H9 (cell line): ENCODE measurements around the gene LRRC58. TPM values are rescaled to one million over a fixed set of nuclear protein-coding genes. Genes with fewer than 3 reads are reported as not detected.

Experiments
- DNase-seq: peaks from one replicate; pipeline ENCODE4 v3.0.0-alpha.2; 2017
- H2AFZ ChIP-seq: one replicate; pipeline ENCODE4 v1.6.1; 2013; ENCODE audit warnings: mild to moderate bottlenecking, low read length, control low read depth, moderate library complexity
- H2AK5ac ChIP-seq: 2 replicates; pipeline ENCODE4 v1.6.1; 2013; ENCODE audit warnings: low read length, control low read depth, mixed read lengths; ENCODE audit not compliant: insufficient read length
- H2BK120ac ChIP-seq: one replicate; pipeline ENCODE4 v1.6.1; 2013; ENCODE audit warnings: low read depth, mild to moderate bottlenecking, low read length, control low read depth, inconsistent platforms; ENCODE audit not compliant: poor library complexity, severe bottlenecking
- H2BK12ac ChIP-seq: 2 replicates; pipeline ENCODE4 v1.6.1; 2013; ENCODE audit warnings: low read length, control low read depth, mixed read lengths, low read depth; ENCODE audit not compliant: insufficient read length
- H2BK15ac ChIP-seq: 2 replicates; pipeline ENCODE4 v1.6.1; 2013; ENCODE audit warnings: low read depth, low read length, control low read depth
- H2BK20ac ChIP-seq: one replicate; pipeline ENCODE4 v1.6.1; 2013; ENCODE audit warnings: low read depth, mild to moderate bottlenecking, low read length, control low read depth, inconsistent platforms; ENCODE audit not compliant: poor library complexity, severe bottlenecking
- H2BK5ac ChIP-seq: 2 replicates; pipeline ENCODE4 v1.6.1; 2013; ENCODE audit warnings: low read length, control low read depth, mixed read lengths; ENCODE audit not compliant: insufficient read length
- H3K14ac ChIP-seq: 2 replicates; pipeline ENCODE4 v1.6.1; 2013; ENCODE audit warnings: low read length, control low read depth; ENCODE audit not compliant: insufficient read depth
- H3K18ac ChIP-seq: 2 replicates; pipeline ENCODE4 v1.6.1; 2013; ENCODE audit warnings: low read depth, mild to moderate bottlenecking, mixed read lengths, low read length, control low read depth; ENCODE audit not compliant: insufficient read length
- H3K23ac ChIP-seq: 2 replicates; pipeline ENCODE4 v1.6.1; 2013; ENCODE audit warnings: low read length, control low read depth, mixed read lengths, low read depth; ENCODE audit not compliant: insufficient read length
- H3K23me2 ChIP-seq: 2 replicates; pipeline ENCODE4 v1.6.1; 2013; ENCODE audit warnings: low read depth, mild to moderate bottlenecking, mixed read lengths, low read length, control low read depth; ENCODE audit not compliant: insufficient read length, poor library complexity, severe bottlenecking
- H3K27ac ChIP-seq: 2 replicates; pipeline ENCODE4 v1.5.1; 2013; ENCODE audit warnings: low read length, control low read depth, mixed read lengths, low read depth; ENCODE audit not compliant: insufficient read length
- H3K27me3 ChIP-seq: 2 replicates; pipeline ENCODE4 v1.6.1; 2013; ENCODE audit warnings: low read length, control low read depth, inconsistent platforms; ENCODE audit not compliant: insufficient read depth
- H3K4ac ChIP-seq: 2 replicates; pipeline ENCODE4 v1.6.1; 2013; ENCODE audit warnings: low read depth, mild to moderate bottlenecking, control low read depth, inconsistent platforms, low read length, moderate library complexity
- H3K4me1 ChIP-seq: 2 replicates; pipeline ENCODE4 v1.6.1; 2013; ENCODE audit warnings: low read length, control low read depth, inconsistent platforms; ENCODE audit not compliant: insufficient read depth
- H3K4me2 ChIP-seq: 2 replicates; pipeline ENCODE4 v1.6.1; 2013; ENCODE audit warnings: low read length, control low read depth, mixed read lengths; ENCODE audit not compliant: insufficient read length, insufficient read depth
- H3K56ac ChIP-seq: 2 replicates; pipeline ENCODE4 v1.6.1; 2013; ENCODE audit warnings: low read depth, mild to moderate bottlenecking, mixed read lengths, low read length, control low read depth; ENCODE audit not compliant: insufficient read length
- H3K79me1 ChIP-seq: 2 replicates; pipeline ENCODE4 v1.6.1; 2013; ENCODE audit warnings: low read depth, mild to moderate bottlenecking, moderate library complexity, low read length, control low read depth, inconsistent platforms; ENCODE audit not compliant: insufficient read depth, poor library complexity, severe bottlenecking
- H3K79me2 ChIP-seq: 2 replicates; pipeline ENCODE4 v1.6.1; 2013; ENCODE audit warnings: low read length, control low read depth, inconsistent platforms; ENCODE audit not compliant: insufficient read depth
- H3K9ac ChIP-seq: 2 replicates; pipeline ENCODE4 v1.6.1; 2013; ENCODE audit warnings: low read length, control low read depth, mixed read lengths; ENCODE audit not compliant: insufficient read length; ENCODE audit errors: extremely low read depth
- H3K9me3 ChIP-seq: one replicate; pipeline ENCODE4 v1.6.1; 2013; ENCODE audit warnings: low read depth, low read length, inconsistent platforms; ENCODE audit not compliant: control insufficient read depth
- H3T11ph ChIP-seq: one replicate; pipeline ENCODE4 v1.6.1; 2013; ENCODE audit warnings: mild to moderate bottlenecking, low read length, control low read depth, inconsistent platforms
- H4K20me1 ChIP-seq: one replicate; pipeline ENCODE4 v1.6.1; 2013; ENCODE audit not compliant: control insufficient read depth, insufficient read length, insufficient read depth
- H4K5ac ChIP-seq: 2 replicates; pipeline ENCODE4 v1.6.1; 2013; ENCODE audit warnings: low read depth, mild to moderate bottlenecking, mixed read lengths, low read length, control low read depth; ENCODE audit not compliant: insufficient read length
- H4K8ac ChIP-seq: replicated peaks from 2 replicates; pipeline ENCODE4 v1.6.1; 2013; ENCODE audit warnings: low read length, control low read depth, mixed read lengths, low read depth; ENCODE audit not compliant: insufficient read length
- H4K91ac ChIP-seq: 2 replicates; pipeline ENCODE4 v1.6.1; 2013; ENCODE audit warnings: low read depth, mild to moderate bottlenecking, moderate library complexity, mixed read lengths, low read length, control low read depth; ENCODE audit not compliant: insufficient read length
- H3K27ac Mint-ChIP-seq, 3 experiments: 2 replicates in 2 of 3; 3 replicates in 1 of 3; pipeline ENCODE4 v1.8.0; 2020 to 2021; ENCODE audit warnings: mixed read lengths in 3 of 3, mild to moderate bottlenecking in 1 of 3, moderate library complexity in 1 of 3
- H3K27me3 Mint-ChIP-seq: 2 replicates; pipeline ENCODE4 v1.8.0; 2021; ENCODE audit warnings: low read depth, mild to moderate bottlenecking, moderate library complexity, mixed read lengths
- H3K36me3 Mint-ChIP-seq, 3 experiments: 2 replicates in 2 of 3; 3 replicates in 1 of 3; pipeline ENCODE4 v1.8.0; 2020 to 2021; ENCODE audit warnings: low read depth in 3 of 3, mixed read lengths in 3 of 3; ENCODE audit not compliant: insufficient read depth in 1 of 3
- H3K4me1 Mint-ChIP-seq, 2 experiments: 2 replicates each; pipeline ENCODE4 v1.8.0; 2020; ENCODE audit warnings: mixed read lengths in 2 of 2
- H3K4me3 Mint-ChIP-seq, 2 experiments: 2 replicates in 1 of 2; 3 replicates in 1 of 2; pipeline ENCODE4 v1.8.0; 2020 to 2021; ENCODE audit warnings: mild to moderate bottlenecking in 2 of 2, mixed read lengths in 2 of 2, moderate library complexity in 1 of 2
- H3K9me3 Mint-ChIP-seq, 2 experiments: 2 replicates in 1 of 2; 3 replicates in 1 of 2; pipeline ENCODE4 v1.8.0; 2020; ENCODE audit warnings: mild to moderate bottlenecking in 2 of 2, mixed read lengths in 2 of 2, moderate library complexity in 1 of 2
- CTCF ChIP-seq: fragments of 200-600 bp; sonication (generic); conservative IDR thresholded peaks from 3 replicates; pipeline ENCODE4 v1.8.0; 2021; ENCODE audit warnings: antibody characterized with exemption, mild to moderate bottlenecking
- WGBS: extraction: QIAGEN DNeasy Blood & Tissue Kit; methylation state at CpG from one replicate; pipeline ENCODE4 v1.1.7; 2013; ENCODE audit warnings: missing lambda C conversion rate, low lambda C conversion rate, mixed read lengths; ENCODE audit not compliant: insufficient read length; ENCODE audit errors: extremely low coverage; 5-methylcytosine and 5-hydroxymethylcytosine counted together
- total RNA-seq: library from RNA; stranded (reverse); gene quantifications from 2 replicates; pipeline ENCODE4 v1.2.1, GENCODE V29; 2021

LRRC58 gene
- total RNA-seq, 1 experiment from 2014 or later = 18.2 TPM

- Histone ChIP-seq H3K9me3 (no peaks in the 10 kb centered on the region), H2AFZ (no peak overlapping the region), H3T11ph (no peak overlapping the region), H2AK5ac (no peak overlapping the region), H3K18ac (no peak overlapping the region), H3K9ac (no peak overlapping the region), H2BK20ac (no peak overlapping the region), H2BK5ac (no peak overlapping the region), H2BK120ac (no peak overlapping the region), H3K79me1 (no peaks in the 10 kb centered on the region), H3K14ac (no peak overlapping the region), H4K91ac (no peak overlapping the region), H4K20me1 (no peaks in the 10 kb centered on the region), H3K56ac (no peak overlapping the region), H3K23ac (no peak overlapping the region), H3K4ac (no peak overlapping the region), H4K8ac (no peak overlapping the region), H3K4me1 (no peaks in the 10 kb centered on the region), H3K23me2 (no peaks in the 10 kb centered on the region), H3K79me2 (no peaks in the 10 kb centered on the region), H3K27ac (no peak overlapping the region), H3K27me3 (no peaks in the 10 kb centered on the region), H2BK12ac (no peak overlapping the region), H2BK15ac (no peak overlapping the region), H4K5ac (no peak overlapping the region), H3K4me2 (no peak overlapping the region)
- no peaks in the 10 kb centered on the region for H3K27me3 Mint-ChIP-seq
- no peak for DNase-seq
- no CpG with 5 or more reads among the region's 4 CpGs for WGBS
- H3K4me1 Mint-ChIP-seq = no peaks in the 10 kb centered on the region; a peak in 1 of 4 replicates
- H3K27ac Mint-ChIP-seq = no peak overlapping the region
- H3K36me3 Mint-ChIP-seq = peaks cover 19 to 36% (median 32%) of the 10 kb centered on the region in 3 experiments; a peak in 6 of 7 replicates
- no peak overlapping the region for H3K4me3 Mint-ChIP-seq
- H3K9me3 Mint-ChIP-seq = no peaks in the 10 kb centered on the region
- no peak for TF ChIP-seq CTCF
These were observed 44.1 kb upstream of the LRRC58 start for GRCh38 chr3:120393243-120393642.
